WTC11 (cell line): ENCODE measurements around the gene TRIM59.

Experiments used
- CBFB ChIP-seq: sonication (generic); formaldehyde crosslinking; IDR thresholded peaks from 2 replicates; pipeline ENCODE4 v1.8.1; 2022; ENCODE audit warnings: mild to moderate bottlenecking, low read depth, missing genetic modification reagents
- CTCF ChIP-seq: fragments of 200-600 bp; IDR thresholded peaks from 2 replicates; pipeline ENCODE4 v1.8.0; 2022; ENCODE audit warnings: antibody characterized with exemption
- IRF2 ChIP-seq: sonication (generic); formaldehyde crosslinking; IDR thresholded peaks from 2 replicates; pipeline ENCODE4 v1.8.0; 2022; ENCODE audit warnings: low read depth, missing genetic modification reagents, borderline replicate concordance
- NR2C2 ChIP-seq: sonication (generic); formaldehyde crosslinking; IDR thresholded peaks from 2 replicates; pipeline ENCODE4 v1.8.0; 2022; ENCODE audit warnings: mild to moderate bottlenecking, missing genetic modification reagents
- TEAD4 ChIP-seq: sonication (generic); formaldehyde crosslinking; IDR thresholded peaks from 2 replicates; pipeline ENCODE4 v1.8.0; 2022; ENCODE audit warnings: mild to moderate bottlenecking, missing genetic modification reagents
- USF1 ChIP-seq: sonication (generic); formaldehyde crosslinking; IDR thresholded peaks from 2 replicates; pipeline ENCODE4 v1.8.0; 2022; ENCODE audit warnings: mild to moderate bottlenecking, missing genetic modification reagents
- ZNF423 ChIP-seq: fragments of 250-450 bp; sonication (Bioruptor Pico); IDR thresholded peaks from 2 replicates; pipeline ENCODE4 v2.1.2; 2022; ENCODE audit warnings: mild to moderate bottlenecking, moderate library complexity
- TF ChIP-seq, protein P1 (sequence below): sonication (generic); formaldehyde crosslinking; IDR thresholded peaks from 2 replicates; pipeline ENCODE4 v1.8.1; 2022; ENCODE audit warnings: low read depth, missing genetic modification reagents, borderline replicate concordance
- TF ChIP-seq, protein P2 (sequence below): fragments of 250-450 bp; sonication (Bioruptor Pico); IDR thresholded peaks from 2 replicates; pipeline ENCODE4 v1.9.0; 2021; ENCODE audit warnings: mild to moderate bottlenecking

DNA sequence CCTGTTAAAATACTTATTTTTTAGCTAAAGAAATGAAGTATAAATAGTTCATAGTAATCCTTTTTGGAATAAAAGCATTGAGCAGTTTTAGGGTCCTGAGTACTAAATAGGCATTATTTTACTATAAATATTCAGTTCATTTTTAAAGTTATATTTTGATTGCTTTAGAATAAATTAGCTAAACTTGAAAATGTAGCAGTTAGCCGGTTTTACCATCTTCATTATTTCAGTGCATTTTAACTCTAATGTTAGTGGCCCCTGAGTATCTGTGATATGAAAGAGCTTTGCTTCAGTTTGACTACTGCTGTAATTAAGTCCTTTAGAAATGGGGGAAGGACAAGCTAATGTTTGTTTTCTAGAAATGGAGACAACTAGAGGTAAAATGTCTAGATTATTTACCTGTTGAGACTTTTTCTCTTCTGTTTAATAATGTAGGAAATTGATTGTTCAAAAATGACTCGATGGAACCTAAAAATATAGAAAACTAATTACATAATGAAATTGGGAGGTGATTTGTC lies 46.5 kb downstream of the TRIM59 start:
- TF ChIP-seq IRF2 (CRISPR knock-in tag) (no peak), USF1 (CRISPR knock-in tag) (no peak), CBFB (CRISPR knock-in tag) (no peak), TEAD4 (CRISPR knock-in tag) (no peak), CTCF (no peak), ZNF423 (no peak), NR2C2 (CRISPR knock-in tag) (no peak)
- TF ChIP-seq, protein P1, sequence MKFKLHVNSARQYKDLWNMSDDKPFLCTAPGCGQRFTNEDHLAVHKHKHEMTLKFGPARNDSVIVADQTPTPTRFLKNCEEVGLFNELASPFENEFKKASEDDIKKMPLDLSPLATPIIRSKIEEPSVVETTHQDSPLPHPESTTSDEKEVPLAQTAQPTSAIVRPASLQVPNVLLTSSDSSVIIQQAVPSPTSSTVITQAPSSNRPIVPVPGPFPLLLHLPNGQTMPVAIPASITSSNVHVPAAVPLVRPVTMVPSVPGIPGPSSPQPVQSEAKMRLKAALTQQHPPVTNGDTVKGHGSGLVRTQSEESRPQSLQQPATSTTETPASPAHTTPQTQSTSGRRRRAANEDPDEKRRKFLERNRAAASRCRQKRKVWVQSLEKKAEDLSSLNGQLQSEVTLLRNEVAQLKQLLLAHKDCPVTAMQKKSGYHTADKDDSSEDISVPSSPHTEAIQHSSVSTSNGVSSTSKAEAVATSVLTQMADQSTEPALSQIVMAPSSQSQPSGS (CRISPR knock-in tag), result no peak
- TF ChIP-seq, protein P2, sequence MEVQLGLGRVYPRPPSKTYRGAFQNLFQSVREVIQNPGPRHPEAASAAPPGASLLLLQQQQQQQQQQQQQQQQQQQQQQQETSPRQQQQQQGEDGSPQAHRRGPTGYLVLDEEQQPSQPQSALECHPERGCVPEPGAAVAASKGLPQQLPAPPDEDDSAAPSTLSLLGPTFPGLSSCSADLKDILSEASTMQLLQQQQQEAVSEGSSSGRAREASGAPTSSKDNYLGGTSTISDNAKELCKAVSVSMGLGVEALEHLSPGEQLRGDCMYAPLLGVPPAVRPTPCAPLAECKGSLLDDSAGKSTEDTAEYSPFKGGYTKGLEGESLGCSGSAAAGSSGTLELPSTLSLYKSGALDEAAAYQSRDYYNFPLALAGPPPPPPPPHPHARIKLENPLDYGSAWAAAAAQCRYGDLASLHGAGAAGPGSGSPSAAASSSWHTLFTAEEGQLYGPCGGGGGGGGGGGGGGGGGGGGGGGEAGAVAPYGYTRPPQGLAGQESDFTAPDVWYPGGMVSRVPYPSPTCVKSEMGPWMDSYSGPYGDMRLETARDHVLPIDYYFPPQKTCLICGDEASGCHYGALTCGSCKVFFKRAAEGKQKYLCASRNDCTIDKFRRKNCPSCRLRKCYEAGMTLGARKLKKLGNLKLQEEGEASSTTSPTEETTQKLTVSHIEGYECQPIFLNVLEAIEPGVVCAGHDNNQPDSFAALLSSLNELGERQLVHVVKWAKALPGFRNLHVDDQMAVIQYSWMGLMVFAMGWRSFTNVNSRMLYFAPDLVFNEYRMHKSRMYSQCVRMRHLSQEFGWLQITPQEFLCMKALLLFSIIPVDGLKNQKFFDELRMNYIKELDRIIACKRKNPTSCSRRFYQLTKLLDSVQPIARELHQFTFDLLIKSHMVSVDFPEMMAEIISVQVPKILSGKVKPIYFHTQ (CRISPR knock-in tag), result no peak
